NCI-H1436 (cell line): ENCODE data around the gene HEMGN.

Source experiments
- DNase-seq: peaks from one replicate; lab custom pipeline; 2025; lab: John Stamatoyannopoulos, UW

The HEMGN gene

GRCh38 chr9:97928986-97929604 is 8.9 kb downstream of the HEMGN start:
- no peak for DNase-seq

GRCh38 chr9:97925497-97926334 is 12.3 kb downstream of the HEMGN start:
- DNase-seq: no peak

GRCh38 chr9:97924386-97924785 is 13.6 kb downstream of the HEMGN start:
- no peak for DNase-seq

- DNase-seq: peak; percentile 80
These were observed 14.4 kb downstream of the HEMGN start for GRCh38 chr9:97923529-97924108.

GRCh38 chr9:97921959-97922724 is 15.8 kb downstream of the HEMGN start, which contains the start of gene TRMO:
TRMO (minus strand) TSS chr9:97922500; CDS start chr9:97922493, 7 bp downstream.
- DNase-seq: peak; percentile 96

- no peak for DNase-seq
These were observed 18.7 kb downstream of the HEMGN start for GRCh38 chr9:97919217-97919813.

- no peak for DNase-seq
These were observed 19.4 kb downstream of the HEMGN start for GRCh38 chr9:97918611-97919010.

- no peak for DNase-seq
These were observed 26.0 kb downstream of the HEMGN start for GRCh38 chr9:97911970-97912369.

- no peak for DNase-seq
These were observed 26.4 kb downstream of the HEMGN start for GRCh38 chr9:97911528-97911927.

GRCh38 chr9:97910357-97910756 is 27.6 kb downstream of the HEMGN start:
- no peak for DNase-seq

GRCh38 chr9:97908705-97909104 is 29.3 kb downstream of the HEMGN start:
- DNase-seq: no peak

GRCh38 chr9:97907632-97908031 is 30.3 kb downstream of the HEMGN start:
- DNase-seq: no peak

- no peak for DNase-seq
These were observed 30.9 kb downstream of the HEMGN start for GRCh38 chr9:97907046-97907445.

GRCh38 chr9:97906236-97906831 is 31.6 kb downstream of the HEMGN start:
- DNase-seq: no peak

GRCh38 chr9:97905228-97905627 is 32.7 kb downstream of the HEMGN start:
- no peak for DNase-seq

GRCh38 chr9:97904725-97905124 is 33.2 kb downstream of the HEMGN start:
- DNase-seq: no peak

- no peak for DNase-seq
These were observed 34.8 kb downstream of the HEMGN start for GRCh38 chr9:97903177-97903576.

- peak; percentile 16 for DNase-seq
These were observed 37.0 kb downstream of the HEMGN start for GRCh38 chr9:97900738-97901565.

GRCh38 chr9:97900103-97900737 is 37.8 kb downstream of the HEMGN start:
- no peak for DNase-seq

GRCh38 chr9:97895695-97896332 is 42.2 kb downstream of the HEMGN start:
- no peak for DNase-seq
